Fibroblast of lung (primary cell): ENCODE data around the gene ACSF2. TPM values are rescaled to one million over a fixed set of nuclear protein-coding genes. Genes with fewer than 3 reads are reported as not detected.
A peak's percentile ranks its signal among the peaks of the same experiment; 100 is the strongest.

ENCODE experiments used
- DNase-seq, 2 donors: peaks; one replicate each; pipeline versions ENCODE4 v3.0.0 to v3.0.0-alpha.2; 2010; ENCODE audit warnings: low read depth in 2 of 2
- H2AFZ ChIP-seq: 2 replicates; pipeline ENCODE4 v1.5.1; 2012; ENCODE audit warnings: low read length, control low read depth, inconsistent platforms
- H3K27ac ChIP-seq: 2 replicates; pipeline ENCODE4 v1.5.1; 2011; ENCODE audit warnings: low read length, control low read depth; ENCODE audit not compliant: insufficient read depth
- H3K27me3 ChIP-seq: 2 replicates; pipeline ENCODE4 v1.5.1; 2011; ENCODE audit warnings: mild to moderate bottlenecking, low read length; ENCODE audit not compliant: control insufficient read depth, insufficient read depth
- H3K36me3 ChIP-seq: 2 replicates; pipeline ENCODE4 v1.5.1; 2011; ENCODE audit warnings: low read length; ENCODE audit not compliant: control insufficient read depth, insufficient read depth
- H3K4me1 ChIP-seq: 2 replicates; pipeline ENCODE4 v1.5.1; 2011; ENCODE audit warnings: low read length; ENCODE audit not compliant: control insufficient read depth, insufficient read depth; ENCODE audit errors: extremely low read depth
- H3K4me2 ChIP-seq: 2 replicates; pipeline ENCODE4 v1.5.1; 2011; ENCODE audit warnings: low read length, control low read depth; ENCODE audit not compliant: insufficient read depth; ENCODE audit errors: extremely low read depth
- H3K4me3 ChIP-seq, 4 experiments: fragments of 200-600 bp in 1 of 4; sonication (generic) in 1 of 4; replicated peaks in 1 of 4; 2 replicates each; pipeline ENCODE4 v1.5.1; 2011 to 2016; ENCODE audit warnings: low read length in 4 of 4, low read depth in 3 of 4, mild to moderate bottlenecking in 3 of 4, control low read depth in 2 of 4, inconsistent platforms in 1 of 4, mixed read lengths in 1 of 4; ENCODE audit not compliant: insufficient read depth in 1 of 4; ENCODE audit errors: control extremely low read depth in 1 of 4
- H3K79me2 ChIP-seq: 2 replicates; pipeline ENCODE4 v1.5.1; 2012; ENCODE audit warnings: mild to moderate bottlenecking, low read length, inconsistent platforms; ENCODE audit not compliant: control insufficient read depth, insufficient read depth
- H3K9ac ChIP-seq: 2 replicates; pipeline ENCODE4 v1.5.1; 2011; ENCODE audit warnings: mild to moderate bottlenecking, low read length, control low read depth; ENCODE audit not compliant: insufficient read depth
- H3K9me3 ChIP-seq: 2 replicates; pipeline ENCODE4 v1.5.1; 2012; ENCODE audit warnings: low read depth, low read length; ENCODE audit not compliant: control insufficient read depth, insufficient read depth
- H4K20me1 ChIP-seq: 2 replicates; pipeline ENCODE4 v1.5.1; 2011; ENCODE audit warnings: low read length; ENCODE audit not compliant: control insufficient read depth, insufficient read depth; ENCODE audit errors: extremely low read depth
- EZH2 ChIP-seq: IDR thresholded peaks from 2 replicates; pipeline ENCODE4 v1.5.1; 2012; ENCODE audit warnings: low read length, control low read depth, mild to moderate bottlenecking; ENCODE audit errors: missing control alignments
- polyA plus RNA-seq, 2 donors: library from polyadenylated mRNA; depleted of rRNA in 1 of 2; stranded (reverse) in 1 of 2; unstranded in 1 of 2; fragments of >200 nt; gene quantifications; 2 replicates each; pipeline ENCODE4 v1.2.1, GENCODE V29; 2011 to 2012; ENCODE audit warnings: missing spikeins in 1 of 2
- total RNA-seq: library from RNA; depleted of rRNA; stranded (reverse); fragments of >200 nt; gene quantifications from 2 replicates; pipeline ENCODE4 v1.2.1, GENCODE V29; 2014
- TF ChIP-seq, protein P1 (sequence below), 2 donors: IDR thresholded peaks in 1 of 2; conservative IDR thresholded peaks in 1 of 2; 1 replicate in 1 of 2; 2 replicates in 1 of 2; pipeline ENCODE4 v1.5.1; 2011 to 2012; ENCODE audit warnings: low read length in 2 of 2, control low read depth in 1 of 2, inconsistent platforms in 1 of 2, low read depth in 1 of 2, mild to moderate bottlenecking in 1 of 2

Gene ACSF2
- total and polyA plus RNA-seq, 2 donors (not counting 1 experiment from before 2014, with no cell fraction given), result 16.5 to 23.6 TPM

DNA sequence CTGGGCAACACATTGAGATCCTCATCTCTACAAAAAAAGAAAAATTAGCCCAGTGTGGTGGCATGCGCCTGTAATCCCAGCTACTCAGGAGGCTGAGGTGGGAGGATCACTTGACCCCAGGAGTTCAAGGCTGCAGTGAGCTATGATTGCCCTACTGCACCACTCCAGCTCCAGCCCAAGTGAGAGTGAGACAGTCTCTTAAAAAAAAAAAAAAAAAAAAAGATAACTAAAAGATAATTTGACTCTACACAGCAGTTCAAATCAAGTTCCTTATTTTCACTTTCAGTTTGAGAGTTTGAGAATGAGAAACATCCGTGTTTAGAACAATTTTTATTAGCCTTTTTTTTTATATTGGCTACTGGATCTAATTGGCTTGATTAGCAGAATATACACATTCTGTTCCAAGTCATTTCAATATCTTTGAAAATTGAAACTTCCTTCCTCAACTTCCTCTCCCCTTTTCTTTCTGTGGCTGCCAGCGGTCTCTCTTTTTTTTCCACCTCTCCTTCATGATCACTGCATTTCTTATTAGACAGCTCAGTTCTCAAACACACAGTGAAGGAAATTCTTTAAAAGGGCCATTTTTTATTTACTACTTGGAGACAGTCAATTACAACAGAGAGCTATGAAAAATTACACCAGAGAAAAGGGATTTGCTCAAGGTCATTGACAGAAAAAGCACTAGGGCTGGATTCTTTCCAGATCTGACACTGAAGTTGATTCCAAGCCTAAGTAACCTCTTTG lies 4.5 kb upstream of the ACSF2 start:
- no peaks in the 10 kb centered on the region for H3K27me3 ChIP-seq
- no peaks in the 10 kb centered on the region for H3K79me2 ChIP-seq
- H3K4me3 ChIP-seq, result peak overlapping the region; percentile 9 to 51 (median 24)
- no peak overlapping the region for H3K9ac ChIP-seq
- no peaks in the 10 kb centered on the region for H3K9me3 ChIP-seq
- H3K36me3 ChIP-seq, result no peaks in the 10 kb centered on the region
- H2AFZ ChIP-seq, result peak overlapping the region; percentile 40
- no peaks in the 10 kb centered on the region for H4K20me1 ChIP-seq
- peak overlapping the region; percentile 28 for H3K27ac ChIP-seq
- TF ChIP-seq, protein P1, sequence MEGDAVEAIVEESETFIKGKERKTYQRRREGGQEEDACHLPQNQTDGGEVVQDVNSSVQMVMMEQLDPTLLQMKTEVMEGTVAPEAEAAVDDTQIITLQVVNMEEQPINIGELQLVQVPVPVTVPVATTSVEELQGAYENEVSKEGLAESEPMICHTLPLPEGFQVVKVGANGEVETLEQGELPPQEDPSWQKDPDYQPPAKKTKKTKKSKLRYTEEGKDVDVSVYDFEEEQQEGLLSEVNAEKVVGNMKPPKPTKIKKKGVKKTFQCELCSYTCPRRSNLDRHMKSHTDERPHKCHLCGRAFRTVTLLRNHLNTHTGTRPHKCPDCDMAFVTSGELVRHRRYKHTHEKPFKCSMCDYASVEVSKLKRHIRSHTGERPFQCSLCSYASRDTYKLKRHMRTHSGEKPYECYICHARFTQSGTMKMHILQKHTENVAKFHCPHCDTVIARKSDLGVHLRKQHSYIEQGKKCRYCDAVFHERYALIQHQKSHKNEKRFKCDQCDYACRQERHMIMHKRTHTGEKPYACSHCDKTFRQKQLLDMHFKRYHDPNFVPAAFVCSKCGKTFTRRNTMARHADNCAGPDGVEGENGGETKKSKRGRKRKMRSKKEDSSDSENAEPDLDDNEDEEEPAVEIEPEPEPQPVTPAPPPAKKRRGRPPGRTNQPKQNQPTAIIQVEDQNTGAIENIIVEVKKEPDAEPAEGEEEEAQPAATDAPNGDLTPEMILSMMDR (conservative IDR thresholded peaks at IDR 0.05 in 1 of 2, IDR thresholded peaks at IDR 0.05 in 1 of 2; ENCODE audit: low read depth in 1 of 2, low read length in 2 of 2), result no peak
- no peak for TF ChIP-seq EZH2
- DNase-seq, result peak in 1 of 2 donors; percentile 23
- peak overlapping the region; percentile 84 for H3K4me2 ChIP-seq
- peaks cover 12% of the 10 kb centered on the region for H3K4me1 ChIP-seq

DNA sequence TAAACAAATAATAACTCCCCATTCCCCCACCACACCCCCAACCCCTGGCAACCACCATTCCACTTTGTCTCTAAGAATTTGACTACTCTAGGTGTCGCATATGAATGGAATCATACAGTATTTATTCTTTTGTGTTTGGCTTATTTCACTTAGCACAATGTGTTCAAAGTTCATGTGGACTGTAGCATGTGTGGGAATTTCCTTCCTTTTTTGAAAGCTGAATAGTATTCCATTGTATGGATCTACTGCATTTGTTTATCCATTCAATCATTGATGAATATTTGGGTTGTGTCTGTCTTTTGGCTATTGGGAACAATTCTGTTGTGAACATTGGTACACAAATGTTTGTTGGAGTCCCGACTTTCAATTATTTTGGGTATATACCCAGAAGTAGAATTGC lies 3.3 kb upstream of the ACSF2 start:
- Histone ChIP-seq H3K4me3 (no peak overlapping the region), H3K4me1 (peaks cover 12% of the 10 kb centered on the region), H3K9ac (no peak overlapping the region), H3K36me3 (no peaks in the 10 kb centered on the region), H3K9me3 (no peaks in the 10 kb centered on the region), H4K20me1 (no peaks in the 10 kb centered on the region), H3K27me3 (no peaks in the 10 kb centered on the region), H3K4me2 (no peak overlapping the region), H3K27ac (no peak overlapping the region), H2AFZ (no peak overlapping the region), H3K79me2 (no peaks in the 10 kb centered on the region)
- TF ChIP-seq EZH2, result no peak
- TF ChIP-seq, protein P1 (conservative IDR thresholded peaks at IDR 0.05 in 1 of 2, IDR thresholded peaks at IDR 0.05 in 1 of 2; ENCODE audit: low read depth in 1 of 2, low read length in 2 of 2), result no peak
- no peak for DNase-seq

DNA sequence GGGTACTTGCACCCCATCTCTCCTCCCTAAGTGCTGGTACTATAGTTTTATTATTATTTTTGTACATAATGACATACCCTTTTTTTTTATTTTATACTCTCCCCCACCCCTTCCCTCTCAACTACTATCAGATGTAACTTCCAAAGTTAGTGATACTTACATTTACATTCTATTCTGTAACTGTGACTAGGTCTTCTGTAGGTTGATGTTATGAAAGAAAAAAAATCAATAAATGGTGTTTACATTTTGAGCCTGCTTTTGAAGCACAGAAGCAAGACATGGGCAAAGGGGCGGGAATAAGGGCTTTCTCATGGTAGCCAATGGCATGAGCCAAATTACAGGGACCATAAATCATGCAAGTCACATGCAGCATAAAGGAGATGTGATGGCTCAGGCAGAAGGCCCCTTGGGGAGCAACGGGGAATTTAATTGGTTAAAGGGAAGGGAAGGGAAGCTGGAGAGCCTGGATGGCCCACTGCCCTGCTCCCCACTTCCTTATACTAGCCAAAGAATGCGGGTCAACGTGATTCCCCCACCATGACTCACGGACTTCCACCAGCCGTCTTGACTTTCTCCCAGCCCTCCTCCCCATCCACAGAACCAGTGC lies 2.4 kb upstream of the ACSF2 start:
- Histone ChIP-seq H3K4me2 (no peak overlapping the region), H2AFZ (no peak overlapping the region), H3K27ac (no peak overlapping the region), H3K9me3 (no peaks in the 10 kb centered on the region), H3K4me1 (peaks cover 12% of the 10 kb centered on the region), H3K27me3 (no peaks in the 10 kb centered on the region), H3K79me2 (no peaks in the 10 kb centered on the region), H3K4me3 (peak overlapping the region in 1 of 4 experiments; percentile 14), H3K9ac (no peak overlapping the region), H3K36me3 (no peaks in the 10 kb centered on the region), H4K20me1 (no peaks in the 10 kb centered on the region)
- TF ChIP-seq EZH2, result no peak
- TF ChIP-seq, protein P1 (conservative IDR thresholded peaks at IDR 0.05 in 1 of 2, IDR thresholded peaks at IDR 0.05 in 1 of 2; ENCODE audit: low read depth in 1 of 2, low read length in 2 of 2), result no peak
- DNase-seq, result peak; percentile 93 to 94
